Prostate gland (tissue), 2 donors: ENCODE measurements around the gene MTFMT.

ENCODE experiments used
- CTCF ChIP-seq, 4 experiments: fragments of 200-600 bp in 2 of 4; fragments of 450-650 bp in 2 of 4; sonication (generic) in 2 of 4; IDR thresholded peaks; 1 replicate in 3 of 4; 2 replicates in 1 of 4; pipeline ENCODE4 v1.5.1; 2016 to 2019; ENCODE audit warnings: antibody characterized with exemption in 4 of 4, mild to moderate bottlenecking in 2 of 4, moderate library complexity in 2 of 4
- POLR2AphosphoS5 ChIP-seq: sonication (generic); formaldehyde crosslinking; IDR thresholded peaks from one replicate; pipeline ENCODE4 v1.6.1; 2017; ENCODE audit warnings: antibody characterized with exemption

DNA sequence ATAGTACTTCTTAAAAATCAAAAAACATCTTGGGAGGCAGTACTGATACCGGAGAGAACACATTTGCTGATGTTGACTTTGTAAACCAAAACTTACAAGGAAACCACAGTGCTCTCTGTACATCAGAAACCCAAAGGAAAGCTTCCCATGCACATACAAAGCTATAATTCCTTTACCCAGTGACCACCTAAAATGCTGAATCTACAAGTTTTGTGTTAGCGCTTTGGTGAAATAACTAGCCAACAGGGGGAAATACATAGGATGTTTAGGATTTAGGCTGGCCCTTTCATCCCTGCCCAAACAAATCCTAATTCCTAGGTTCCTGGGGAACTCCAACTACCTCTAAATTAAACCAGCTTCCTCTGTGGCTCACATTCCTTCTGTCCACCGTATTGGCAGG, 24.4 kb downstream of the MTFMT start:
- TF ChIP-seq CTCF (IDR thresholded peaks at IDR 0.05) = no peak
- no peak for TF ChIP-seq POLR2AphosphoS5
